ENCODE results near the gene TRAPPC6A.

- TF ChIP-seq POLR2A (IDR thresholded peaks at IDR 0.05; ENCODE audit: low read depth, low read length) (no peak), TAF1 (IDR thresholded peaks at IDR 0.05; ENCODE audit: borderline replicate concordance, low read depth, low read length) (no peak)
Observed at GRCh38 chr19:45162608-45163143, 15.4 kb downstream of the TRAPPC6A start.

Data from GM12892 (cell line).